Endothelial cell of umbilical vein (primary cell): Measurements from ENCODE around the gene DTL.

ENCODE experiments used
- CTCF ChIP-seq, 2 donors: IDR thresholded peaks; 1 replicate in 1 of 2; 2 replicates in 1 of 2; pipeline ENCODE4 v1.5.1; 2011; ENCODE audit warnings: low read length in 2 of 2, mild to moderate bottlenecking in 2 of 2, moderate library complexity in 2 of 2, control low read depth in 1 of 2, inconsistent platforms in 1 of 2, low read depth in 1 of 2; ENCODE audit not compliant: insufficient read depth in 1 of 2; ENCODE audit errors: extremely low read depth in 1 of 2
- EZH2 ChIP-seq: IDR thresholded peaks from 2 replicates; pipeline ENCODE4 v1.6.1; 2012; ENCODE audit warnings: borderline replicate concordance, low read depth, mild to moderate bottlenecking, moderate library complexity, low read length, inconsistent platforms; ENCODE audit not compliant: severe bottlenecking
- GATA2 ChIP-seq: IDR thresholded peaks from 2 replicates; pipeline ENCODE4 v1.7.0; 2011; ENCODE audit warnings: low read depth, mild to moderate bottlenecking, moderate library complexity, mixed read lengths, low read length; ENCODE audit not compliant: insufficient read length, insufficient read depth
- POLR2A ChIP-seq: IDR thresholded peaks from 2 replicates; pipeline ENCODE4 v1.6.1; 2012; ENCODE audit warnings: low read depth, mild to moderate bottlenecking, control low read depth, low read length
- POLR2AphosphoS5 ChIP-seq: IDR thresholded peaks from 2 replicates; pipeline ENCODE4 v1.6.1; 2012; ENCODE audit warnings: low read depth, mild to moderate bottlenecking, control low read depth, low read length, moderate library complexity; ENCODE audit not compliant: insufficient read depth

GRCh38 chr1:212107481-212107880, 71.9 kb downstream of the DTL start:
- TF ChIP-seq CTCF (IDR thresholded peaks at IDR 0.05; ENCODE audit: extremely low read depth in 1 of 2, insufficient read depth in 1 of 2, low read depth in 1 of 2, low read length in 2 of 2) = no peak
- TF ChIP-seq POLR2AphosphoS5 = no peak
- TF ChIP-seq POLR2A = no peak
- TF ChIP-seq GATA2 = no peak
- no peak for TF ChIP-seq EZH2
